ENCODE data around the gene SIGLEC6. TPM values are rescaled to one million over a fixed set of nuclear protein-coding genes. Genes with fewer than 3 reads are reported as not detected.
A peak's percentile ranks its signal among the peaks of the same experiment; 100 is the strongest.

The SIGLEC6 gene
- total RNA-seq, 1 donor from 2014 or later = 6.6 TPM

- Histone ChIP-seq H3K36me3 (no peaks in the 10 kb centered on the region), H3K27me3 (no peaks in the 10 kb centered on the region)
Observed at GRCh38 chr19:51489113-51489512, 42.4 kb downstream of the SIGLEC6 start.

GRCh38 chr19:51488491-51488890, 43.0 kb downstream of the SIGLEC6 start:
- no peak for TF ChIP-seq CTCF (IDR thresholded peaks at IDR 0.05)
- Histone ChIP-seq H3K27me3 (no peaks in the 10 kb centered on the region), H3K36me3 (no peaks in the 10 kb centered on the region), H3K9me3 (no peaks in the 10 kb centered on the region), H3K4me3 (no peak overlapping the region), H3K27ac (no peak overlapping the region), H3K4me1 (no peaks in the 10 kb centered on the region)
- DNase-seq (ENCODE audit: low spot score in 2 of 2) = no peak
- intact Hi-C loops (cut with DNase I) = no loop called here

More at GRCh38 chr19:51489113-51489512, 42.4 kb downstream of the SIGLEC6 start:
- DNase-seq (ENCODE audit: low spot score in 2 of 2) = no peak
- no peak overlapping the region for H3K27ac ChIP-seq
- H3K4me3 ChIP-seq = no peak overlapping the region
- intact Hi-C loops (cut with DNase I) = no loop called here
- TF ChIP-seq CTCF (IDR thresholded peaks at IDR 0.05) = no peak
- H3K9me3 ChIP-seq = no peaks in the 10 kb centered on the region
- no peaks in the 10 kb centered on the region for H3K4me1 ChIP-seq

GRCh38 chr19:51485960-51486660, 45.4 kb downstream of the SIGLEC6 start:
- no peak for TF ChIP-seq CTCF (IDR thresholded peaks at IDR 0.05)
- Histone ChIP-seq H3K27ac (no peak overlapping the region), H3K27me3 (no peaks in the 10 kb centered on the region), H3K4me1 (no peaks in the 10 kb centered on the region), H3K9me3 (no peaks in the 10 kb centered on the region), H3K36me3 (no peaks in the 10 kb centered on the region), H3K4me3 (no peak overlapping the region)
- intact Hi-C loops (cut with DNase I) = no loop called here
- no peak for DNase-seq (ENCODE audit: low spot score in 2 of 2)

- Histone ChIP-seq H3K27me3 (no peaks in the 10 kb centered on the region), H3K36me3 (no peaks in the 10 kb centered on the region), H3K4me1 (no peaks in the 10 kb centered on the region), H3K9me3 (no peaks in the 10 kb centered on the region), H3K4me3 (no peak overlapping the region), H3K27ac (no peak overlapping the region)
- intact Hi-C loops (cut with DNase I) = no loop called here
- no peak for DNase-seq (ENCODE audit: low spot score in 2 of 2)
- no peak for TF ChIP-seq CTCF (IDR thresholded peaks at IDR 0.05)
Observed at GRCh38 chr19:51480590-51480989, 50.9 kb downstream of the SIGLEC6 start.

GRCh38 chr19:51479531-51480331, 51.7 kb downstream of the SIGLEC6 start:
- H3K36me3 ChIP-seq = no peaks in the 10 kb centered on the region
- no peak overlapping the region for H3K4me3 ChIP-seq
- H3K4me1 ChIP-seq = no peaks in the 10 kb centered on the region
- peak in 1 of 2 donors; percentile 21 for DNase-seq (ENCODE audit: low spot score in 2 of 2)
- no peak overlapping the region for H3K27ac ChIP-seq
- TF ChIP-seq CTCF (IDR thresholded peaks at IDR 0.05) = no peak
- intact Hi-C loops (cut with DNase I) = loop anchor here (10.0 kb wide), 1 partner anchor 295 kb away; no protein-coding TSS in a partner anchor
- H3K9me3 ChIP-seq = no peaks in the 10 kb centered on the region
- H3K27me3 ChIP-seq = no peaks in the 10 kb centered on the region

Data from ascending aorta (tissue), 2 donors.